Stomach smooth muscle (tissue), 2 donors: ENCODE data around the gene PRKG1.

ENCODE experiments used
- H3K27ac ChIP-seq: one replicate; pipeline ENCODE4 v1.7.0; 2013; ENCODE audit warnings: mild to moderate bottlenecking, low read length, inconsistent platforms
- H3K27me3 ChIP-seq, 2 donors: one replicate each; pipeline ENCODE4 v1.7.0; 2013; ENCODE audit warnings: low read length in 2 of 2; ENCODE audit not compliant: insufficient read depth in 2 of 2, control insufficient read depth in 1 of 2
- H3K36me3 ChIP-seq, 2 donors: one replicate each; pipeline ENCODE4 v1.7.0; 2013; ENCODE audit warnings: low read length in 2 of 2; ENCODE audit not compliant: control insufficient read depth in 2 of 2, insufficient read depth in 2 of 2
- H3K4me1 ChIP-seq: one replicate; pipeline ENCODE4 v1.7.0; 2013; ENCODE audit warnings: low read length; ENCODE audit not compliant: control insufficient read depth, insufficient read depth
- H3K4me3 ChIP-seq, 2 donors: one replicate each; pipeline ENCODE4 v1.7.0; 2013; ENCODE audit warnings: low read length in 2 of 2
- H3K9ac ChIP-seq, 2 donors: one replicate each; pipeline ENCODE4 v1.7.0; 2013; ENCODE audit warnings: low read length in 2 of 2, mild to moderate bottlenecking in 1 of 2
- H3K9me3 ChIP-seq, 2 donors: one replicate each; pipeline ENCODE4 v1.7.0; 2013; ENCODE audit warnings: low read length in 2 of 2; ENCODE audit not compliant: control insufficient read depth in 2 of 2
- donor health status: healthy.
- donor health status: Pancreatic carcinoma.

PRKG1 gene

DNA sequence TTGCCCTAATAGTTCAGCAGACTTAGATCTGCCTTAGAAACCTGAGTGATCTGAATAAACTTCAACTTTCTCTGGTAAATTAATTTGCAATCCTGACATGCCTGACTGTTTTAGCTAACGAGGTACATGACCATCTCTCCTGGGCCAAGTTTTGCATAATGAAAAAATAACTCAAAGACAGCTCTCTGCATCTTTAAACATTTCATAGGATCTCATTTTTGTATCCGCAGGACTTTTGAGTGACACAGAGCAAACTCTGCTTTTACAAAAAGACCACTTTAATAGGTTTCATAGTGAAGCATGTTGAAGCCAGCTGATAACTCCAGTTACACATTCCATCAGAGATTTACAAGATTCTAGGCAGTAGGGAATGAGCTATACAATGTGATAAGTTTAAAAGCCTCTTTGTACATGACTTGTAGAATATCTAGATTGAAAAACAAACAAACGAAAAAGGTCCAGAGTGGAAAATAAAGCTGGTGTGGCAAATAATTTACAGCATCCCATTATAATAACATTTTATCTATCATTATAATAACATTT, 2.1 kb downstream of the PRKG1 start:
- Histone ChIP-seq H3K27ac (no peak overlapping the region), H3K9me3 (no peaks in the 10 kb centered on the region), H3K4me1 (peaks cover 15% of the 10 kb centered on the region), H3K4me3 (peak overlapping the region; percentile 94 to 96), H3K9ac (peak overlapping the region in 1 of 2 donors; percentile 86), H3K27me3 (no peaks in the 10 kb centered on the region), H3K36me3 (no peaks in the 10 kb centered on the region)

DNA sequence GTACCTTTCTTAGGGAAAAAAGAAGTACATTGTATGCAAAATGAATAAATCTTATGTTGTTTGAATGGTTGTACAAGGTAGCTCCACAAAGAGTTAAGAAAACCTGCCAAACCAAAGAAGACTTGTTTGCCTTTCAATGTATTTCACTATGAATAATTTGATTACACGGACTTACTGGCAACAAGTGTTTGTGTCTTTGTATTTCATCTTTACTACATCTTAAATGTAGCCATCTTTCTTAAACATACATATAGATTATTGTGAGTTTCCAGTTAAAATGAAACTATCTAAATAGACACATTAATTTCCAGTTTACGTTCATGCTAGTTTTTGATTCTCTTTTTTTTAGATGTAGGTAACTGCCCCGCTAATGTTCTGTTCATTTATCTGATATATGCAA, 2.8 kb downstream of the PRKG1 start:
- Histone ChIP-seq H3K9ac (peak overlapping the region in 1 of 2 donors; percentile 40), H3K27me3 (no peaks in the 10 kb centered on the region), H3K27ac (no peak overlapping the region), H3K9me3 (no peaks in the 10 kb centered on the region), H3K4me1 (peaks cover 15% of the 10 kb centered on the region), H3K4me3 (peak overlapping the region; percentile 41 to 94), H3K36me3 (no peaks in the 10 kb centered on the region)

DNA sequence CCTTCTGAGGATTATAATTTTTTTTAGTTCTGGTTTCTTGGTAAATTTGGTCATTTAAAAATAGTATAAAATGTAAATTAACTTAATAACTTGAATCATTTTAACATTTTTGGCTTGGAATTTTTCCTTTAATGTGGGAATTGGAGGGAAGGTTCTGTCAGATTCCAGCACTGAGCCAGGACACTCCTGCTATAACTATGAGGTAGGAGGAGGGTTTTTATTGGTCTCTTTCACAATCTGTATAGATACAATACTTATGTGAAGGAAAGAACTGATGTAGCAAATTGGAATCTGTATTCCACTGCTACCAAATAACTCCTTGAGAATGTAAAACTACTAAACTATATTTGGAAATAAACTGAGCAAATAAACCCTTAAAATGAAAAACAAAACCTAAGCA, 3.2 kb downstream of the PRKG1 start:
- no peak overlapping the region for H3K27ac ChIP-seq

DNA sequence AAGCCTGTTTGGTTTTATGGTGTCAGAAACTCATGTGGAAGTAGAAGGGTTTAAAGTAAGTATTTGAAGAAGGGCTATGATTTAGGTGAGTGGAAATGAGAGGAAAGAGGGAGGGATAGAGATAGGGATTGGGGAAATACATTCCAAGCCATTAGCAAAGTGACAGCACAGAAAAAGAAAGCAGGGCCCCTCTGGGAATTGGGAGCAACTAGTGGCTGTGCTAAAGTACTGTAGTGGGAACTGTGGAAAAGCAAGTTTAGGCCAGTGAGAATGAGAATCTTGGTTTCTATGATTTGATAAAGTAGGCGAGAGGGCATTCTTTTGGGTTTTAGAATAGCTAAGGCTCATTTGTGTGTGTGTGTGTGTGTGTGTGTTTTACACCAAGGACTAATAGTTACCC, 5.0 kb downstream of the PRKG1 start:
- Histone ChIP-seq H3K27ac (peak overlapping the region; percentile 26), H3K9ac (no peak overlapping the region), H3K4me3 (no peak overlapping the region), H3K36me3 (no peaks in the 10 kb centered on the region), H3K4me1 (peaks cover 16% of the 10 kb centered on the region), H3K27me3 (no peaks in the 10 kb centered on the region), H3K9me3 (no peaks in the 10 kb centered on the region)

More for the DNA sequence above, 3.2 kb downstream of the PRKG1 start:
- Histone ChIP-seq H3K9me3 (no peaks in the 10 kb centered on the region), H3K4me3 (no peak overlapping the region), H3K4me1 (peaks cover 15% of the 10 kb centered on the region), H3K9ac (no peak overlapping the region), H3K36me3 (no peaks in the 10 kb centered on the region), H3K27me3 (no peaks in the 10 kb centered on the region)

DNA sequence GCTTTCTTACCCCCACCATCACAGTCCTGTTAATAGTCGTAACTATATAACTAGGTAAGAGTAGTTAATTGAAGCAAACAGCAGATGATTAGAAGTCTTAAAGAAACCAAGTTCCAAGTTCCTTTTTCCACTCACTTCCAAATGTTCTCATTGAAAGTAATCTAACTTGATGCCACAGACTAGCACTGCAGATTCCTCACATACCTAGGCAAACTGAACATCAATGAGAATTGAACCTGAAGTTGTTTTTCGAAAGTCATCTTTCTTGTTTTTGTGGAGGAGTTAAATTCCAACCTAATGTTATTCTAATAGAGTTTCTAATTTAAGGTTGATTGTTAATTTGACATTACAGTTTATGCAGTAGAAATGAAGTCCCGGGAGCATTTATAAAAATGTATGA, 5.5 kb downstream of the PRKG1 start:
- H3K4me1 ChIP-seq: peaks cover 16% of the 10 kb centered on the region
- no peaks in the 10 kb centered on the region for H3K36me3 ChIP-seq
- peak overlapping the region; percentile 26 for H3K27ac ChIP-seq
- no peak overlapping the region for H3K9ac ChIP-seq
- no peaks in the 10 kb centered on the region for H3K9me3 ChIP-seq
- no peak overlapping the region for H3K4me3 ChIP-seq
- no peaks in the 10 kb centered on the region for H3K27me3 ChIP-seq

DNA sequence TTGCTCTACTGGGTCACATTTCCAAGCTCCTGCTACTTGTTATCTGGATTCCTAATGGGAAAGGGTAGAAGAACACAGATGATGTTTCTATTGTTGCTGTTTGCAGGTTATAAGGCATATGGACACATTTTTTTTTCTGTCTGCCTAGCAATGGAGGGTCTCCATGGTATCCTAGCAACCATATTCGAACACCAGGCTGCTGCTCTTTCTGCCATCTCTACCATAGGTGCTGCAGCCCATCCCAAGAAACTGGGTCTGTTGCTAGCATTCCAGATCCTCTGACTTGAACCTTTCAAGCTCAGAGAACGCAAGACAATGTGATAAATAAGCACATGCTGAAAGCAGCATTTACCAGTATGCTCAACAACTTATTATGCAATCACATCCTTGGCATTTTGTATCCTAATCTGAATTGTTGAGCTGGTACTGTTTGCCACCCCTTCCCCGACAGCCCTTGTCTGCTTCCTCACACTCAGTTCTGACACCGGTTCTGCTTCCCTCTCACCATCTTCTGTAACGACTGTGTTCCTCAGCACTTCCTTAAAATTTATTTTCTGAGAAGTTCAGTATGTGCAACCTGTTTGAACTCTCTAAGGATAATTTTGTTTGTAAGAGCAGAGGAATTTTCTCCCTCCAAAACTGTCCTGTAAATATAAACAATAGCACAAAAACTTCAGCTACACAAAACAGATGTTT, 6.2 kb downstream of the PRKG1 start:
- Histone ChIP-seq H3K27ac (no peak overlapping the region), H3K9ac (no peak overlapping the region), H3K4me1 (peaks cover 16% of the 10 kb centered on the region), H3K27me3 (no peaks in the 10 kb centered on the region), H3K9me3 (no peaks in the 10 kb centered on the region), H3K4me3 (no peak overlapping the region), H3K36me3 (no peaks in the 10 kb centered on the region)

DNA sequence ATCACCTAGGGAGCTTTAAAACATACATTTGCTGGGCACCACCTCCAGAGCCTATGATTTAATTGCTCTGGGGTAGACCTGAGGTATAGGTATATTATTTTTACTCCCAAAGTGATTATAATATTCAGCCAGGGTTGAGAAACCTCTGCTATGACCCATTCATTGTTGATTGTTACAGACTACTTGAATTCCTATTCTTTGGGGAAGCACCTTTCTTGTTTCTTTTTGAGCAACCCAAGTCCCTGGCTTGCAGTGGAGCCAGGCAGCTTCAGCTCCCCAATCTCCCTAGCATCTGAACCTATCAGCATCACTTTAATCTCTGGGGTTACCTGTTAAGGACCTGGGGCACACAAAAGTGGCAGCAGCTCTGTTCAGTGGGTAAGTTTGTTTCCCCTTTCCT, 8.6 kb downstream of the PRKG1 start:
- Histone ChIP-seq H3K36me3 (no peaks in the 10 kb centered on the region), H3K27ac (peak overlapping the region; percentile 58), H3K9ac (peak overlapping the region in 1 of 2 donors; percentile 37), H3K4me1 (peaks cover 16% of the 10 kb centered on the region), H3K27me3 (no peaks in the 10 kb centered on the region), H3K4me3 (peak overlapping the region in 1 of 2 donors; percentile 40), H3K9me3 (no peaks in the 10 kb centered on the region)

DNA sequence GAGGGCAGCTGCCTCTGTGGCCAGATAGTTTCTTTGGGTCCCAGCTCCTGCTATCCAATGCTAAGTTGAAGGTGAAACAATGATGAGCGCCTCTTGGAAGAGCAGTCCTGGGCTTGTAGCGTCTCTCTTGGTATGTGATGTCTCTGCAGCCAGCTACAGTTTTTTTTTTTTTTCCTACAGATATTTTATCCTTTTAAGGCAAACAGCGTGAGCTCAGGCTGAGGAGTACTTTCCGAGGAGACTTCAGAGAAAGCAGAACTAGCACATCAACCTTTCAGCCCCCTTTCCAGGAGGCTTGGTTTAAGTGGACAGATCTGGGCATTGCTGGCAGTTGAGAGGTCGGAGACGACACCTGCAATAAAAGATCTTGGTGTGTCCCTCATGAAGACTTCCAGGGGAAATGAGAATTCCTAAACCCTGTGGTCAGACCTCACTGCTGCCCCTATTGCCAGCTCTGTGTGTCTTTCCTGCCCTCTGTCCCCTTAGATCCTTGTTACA, 9.1 kb downstream of the PRKG1 start:
- Histone ChIP-seq H3K4me1 (peaks cover 16% of the 10 kb centered on the region), H3K36me3 (no peaks in the 10 kb centered on the region), H3K27ac (peak overlapping the region; percentile 58), H3K9me3 (no peaks in the 10 kb centered on the region), H3K9ac (peak overlapping the region; percentile 36 to 37), H3K27me3 (no peaks in the 10 kb centered on the region), H3K4me3 (peak overlapping the region; percentile 16 to 40)

DNA sequence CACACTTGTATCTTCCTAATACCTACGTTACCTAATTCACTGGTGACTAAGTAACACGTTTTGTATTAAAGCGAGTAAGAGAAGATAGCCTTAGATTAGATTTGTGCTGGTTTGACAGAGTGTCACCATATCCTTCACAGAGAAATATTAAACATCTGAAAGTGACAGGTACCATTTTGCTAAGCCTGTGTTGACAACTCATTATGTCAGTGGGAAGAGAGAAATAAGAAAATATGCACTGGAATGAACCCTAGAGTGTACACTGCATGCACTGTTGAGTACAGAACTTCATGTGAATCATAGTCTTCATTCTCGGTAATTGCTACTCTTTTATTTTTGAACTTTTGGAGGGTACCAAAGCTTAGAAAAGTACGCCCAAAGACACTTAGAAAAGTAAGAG, 10.9 kb downstream of the PRKG1 start:
- no peaks in the 10 kb centered on the region for H3K9me3 ChIP-seq

DNA sequence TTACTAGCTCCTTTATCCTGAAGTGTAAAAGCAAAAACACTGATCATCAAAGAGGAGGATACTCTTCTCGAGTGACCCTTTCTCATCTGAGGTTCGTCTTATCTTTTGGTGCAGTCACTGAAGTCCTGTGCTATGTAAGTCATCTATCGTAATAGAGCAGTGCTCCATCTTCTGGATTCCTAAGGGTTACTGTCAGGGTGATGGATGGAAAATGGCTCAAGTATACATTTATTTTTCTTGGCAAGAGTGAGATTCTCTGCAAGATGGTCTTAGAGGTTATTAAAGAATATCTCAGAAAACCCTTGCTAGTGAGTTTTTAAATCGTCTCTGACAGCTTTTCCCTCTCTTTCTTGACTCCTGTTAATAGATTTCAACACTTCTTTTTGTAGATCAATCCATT, 12.4 kb downstream of the PRKG1 start:
- no peaks in the 10 kb centered on the region for H3K36me3 ChIP-seq
- H3K9me3 ChIP-seq: no peaks in the 10 kb centered on the region
- peak overlapping the region in 1 of 2 donors; percentile 32 for H3K4me3 ChIP-seq
- H3K27ac ChIP-seq: no peak overlapping the region
- no peaks in the 10 kb centered on the region for H3K27me3 ChIP-seq
- H3K9ac ChIP-seq: no peak overlapping the region
- peaks cover 9% of the 10 kb centered on the region for H3K4me1 ChIP-seq

More for the DNA sequence above, 10.9 kb downstream of the PRKG1 start:
- Histone ChIP-seq H3K27me3 (no peaks in the 10 kb centered on the region), H3K36me3 (no peaks in the 10 kb centered on the region), H3K9ac (no peak overlapping the region), H3K4me1 (peaks cover 14% of the 10 kb centered on the region), H3K4me3 (no peak overlapping the region), H3K27ac (no peak overlapping the region)

DNA sequence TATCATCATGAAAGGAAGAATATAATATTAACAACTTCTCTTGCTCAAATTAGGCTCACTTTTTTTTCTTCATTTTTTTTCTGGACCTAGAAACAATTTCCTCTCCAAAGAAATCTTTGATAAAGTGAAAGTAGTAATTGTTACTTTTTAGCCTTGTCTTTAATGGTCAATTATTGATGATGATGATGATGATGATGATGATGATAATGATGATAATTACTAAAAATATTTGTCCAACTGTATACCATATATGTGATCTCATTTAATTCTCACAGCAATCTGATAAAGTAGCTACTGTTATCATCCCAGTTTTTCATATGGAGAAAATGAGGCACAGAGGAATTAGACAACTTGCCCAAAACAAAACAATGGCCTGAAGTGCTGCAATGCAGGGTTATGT, 12.8 kb downstream of the PRKG1 start:
- Histone ChIP-seq H3K4me1 (peaks cover 9% of the 10 kb centered on the region), H3K9me3 (no peaks in the 10 kb centered on the region), H3K36me3 (no peaks in the 10 kb centered on the region), H3K9ac (no peak overlapping the region), H3K4me3 (no peak overlapping the region), H3K27ac (no peak overlapping the region), H3K27me3 (no peaks in the 10 kb centered on the region)
